Astrocyte of the cerebellum (primary cell): Measurements from ENCODE around the gene SMIM33.
A peak's percentile ranks its signal among the peaks of the same experiment; 100 is the strongest.
"Not testable (repeated sequence)": the region's sequence is repeated elsewhere in the genome, so short reads cannot be mapped to it uniquely, and the experiment has no call there.

Experiments
- DNase-seq: peaks from one replicate; pipeline ENCODE4 v3.0.0-alpha.2; 2011; ENCODE audit warnings: low read depth
- H3K4me3 ChIP-seq: 2 replicates; pipeline ENCODE4 v1.5.1; 2011; ENCODE audit warnings: mild to moderate bottlenecking, low read depth, low read length, moderate library complexity
- CTCF ChIP-seq: IDR thresholded peaks from 2 replicates; pipeline ENCODE4 v1.5.1; 2012; ENCODE audit warnings: low read length, low read depth, moderate library complexity, mild to moderate bottlenecking; ENCODE audit errors: missing control alignments
- in situ Hi-C: cut with HindIII; loops from 2 replicates; pipeline ENCODE4 v1.10.0; 2017; ENCODE audit warnings: low sequenced_read_pairs

SMIM33 gene

GRCh38 chr5:139482050-139482889 lies 11.5 kb downstream of the SMIM33 start, which contains the start of gene STING1:
TSS of gene STING1 (minus strand) at chr5:139482758. CDS start at chr5:139481704, 1,054 bp downstream.
- peak within 1 kb of the TSS; percentile 44 for H3K4me3 ChIP-seq
- no peak for TF ChIP-seq CTCF
- in situ Hi-C loops, result no loop called here
- DNase-seq, result peak; percentile 89

- H3K4me3 ChIP-seq, in situ Hi-C loops, DNase-seq: not testable (repeated sequence)
These were observed 12.0 kb downstream of the SMIM33 start for GRCh38 chr5:139482890-139483208.

DNA sequence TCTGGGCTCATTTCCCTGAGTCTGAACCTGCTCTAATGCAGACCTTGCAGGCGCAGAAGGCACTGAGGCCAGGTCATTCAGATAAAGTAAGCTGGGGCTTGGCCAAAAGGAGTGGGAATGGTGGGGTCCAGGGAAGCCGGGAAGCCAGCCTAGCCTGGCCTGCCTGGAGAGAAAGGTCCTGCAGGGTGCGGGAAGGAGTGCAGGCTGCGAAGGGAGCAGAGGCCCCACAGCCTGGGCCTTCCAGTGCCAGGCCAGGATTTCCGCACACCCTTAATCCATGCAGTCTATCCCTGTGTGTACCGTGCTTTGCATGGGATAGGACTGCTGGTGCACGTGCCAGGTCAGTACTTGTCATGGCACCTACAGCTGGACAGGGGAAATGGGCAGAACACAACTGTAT lies 15.4 kb downstream of the SMIM33 start:
- H3K4me3 ChIP-seq, result no peak overlapping the region
- in situ Hi-C loops, result no loop called here
- TF ChIP-seq CTCF, result no peak
- DNase-seq, result no peak

GRCh38 chr5:139488260-139488659 lies 17.5 kb downstream of the SMIM33 start:
- DNase-seq, result no peak
- no peak overlapping the region for H3K4me3 ChIP-seq
- in situ Hi-C loops, result no loop called here
- no peak for TF ChIP-seq CTCF

- no peak for DNase-seq
- in situ Hi-C loops, result no loop called here
- H3K4me3 ChIP-seq, result no peak overlapping the region
- TF ChIP-seq CTCF, result no peak
These were observed 21.9 kb downstream of the SMIM33 start for GRCh38 chr5:139492700-139493192.

- in situ Hi-C loops, result no loop called here
- H3K4me3 ChIP-seq, result no peak overlapping the region
- no peak for DNase-seq
- TF ChIP-seq CTCF, result no peak
These were observed 23.5 kb downstream of the SMIM33 start for GRCh38 chr5:139494256-139494655.

DNA sequence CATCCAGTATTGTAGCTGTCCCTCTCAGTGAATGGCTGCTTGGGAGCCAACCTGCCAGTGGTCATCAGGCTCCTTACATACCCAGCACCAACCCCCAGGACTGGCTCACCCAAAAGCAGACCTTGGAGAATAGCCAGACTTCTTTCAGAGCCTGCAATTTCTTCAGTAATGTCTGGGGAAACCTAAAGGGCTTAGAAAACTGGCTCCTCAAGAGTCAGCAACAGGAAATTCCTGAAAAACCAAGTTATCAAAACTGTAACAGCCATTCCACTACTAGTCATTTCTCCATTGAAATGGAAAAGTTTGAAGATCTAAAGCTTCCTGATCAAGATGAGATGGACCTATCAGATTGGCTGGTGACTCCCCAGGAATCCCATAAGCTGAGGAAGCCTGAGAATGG lies 24.0 kb downstream of the SMIM33 start:
- H3K4me3 ChIP-seq, result no peak overlapping the region
- TF ChIP-seq CTCF, result no peak
- DNase-seq, result no peak
- in situ Hi-C loops, result no loop called here
